GM21576 (cell line): ENCODE data around the gene SASH3.
A peak's percentile ranks its signal among the peaks of the same experiment; 100 is the strongest.
"Not testable (repeated sequence)": the region's sequence is repeated elsewhere in the genome, so short reads cannot be mapped to it uniquely, and the experiment has no call there.

Experiments used
- ATAC-seq: cut with Tn5 transposase; IDR thresholded peaks from one replicate; pipeline ENCODE4 v1.9.1; 2021; ENCODE audit warnings: mild to moderate bottlenecking, moderate library complexity; ENCODE audit not compliant: unreplicated experiment

The SASH3 gene

DNA sequence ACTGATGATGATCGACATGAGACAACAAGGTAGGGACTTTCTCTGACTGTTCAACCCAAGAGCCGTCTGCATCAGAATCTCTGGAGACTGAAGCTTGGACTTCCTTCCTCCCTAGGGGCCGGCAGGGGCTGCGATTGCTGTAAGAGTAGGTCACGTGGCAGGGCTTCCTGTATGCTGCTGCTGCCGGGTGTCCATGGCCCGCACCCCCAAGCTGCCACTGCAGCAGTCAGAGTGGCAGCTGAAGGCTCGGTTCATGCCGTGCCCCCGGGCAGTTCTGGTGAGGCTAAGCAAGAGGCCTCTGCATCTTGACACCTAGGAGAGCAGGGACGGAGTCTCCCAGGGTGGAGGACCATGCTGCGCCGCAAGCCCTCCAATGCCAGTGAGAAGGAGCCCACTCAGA, at the start of gene SASH3:
SASH3 (plus strand) TSS at position 203 of the 400 bp plus-strand sequence; CDS start at position 352, 149 bp downstream.
- peak; percentile 32 for ATAC-seq

DNA sequence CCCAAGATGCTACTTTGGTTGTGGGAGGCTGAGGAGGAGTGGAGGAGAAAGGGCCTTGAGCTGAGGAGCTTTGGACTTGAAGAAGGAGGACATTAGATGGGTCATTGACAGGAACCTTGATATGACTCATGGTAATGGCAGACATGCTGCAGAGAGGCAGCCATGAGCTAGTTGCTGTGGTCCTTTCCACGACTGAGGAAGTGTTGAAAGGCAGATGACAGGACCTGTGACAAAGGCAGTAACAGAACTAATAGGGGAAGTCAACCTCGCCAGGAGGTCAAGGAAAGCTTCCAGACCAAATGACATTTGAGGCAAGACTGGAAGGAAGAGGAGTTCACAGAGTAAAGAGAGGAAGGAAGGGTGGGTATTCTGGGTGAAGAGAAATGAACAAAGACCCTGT, 48.5 kb upstream of the SASH3 start:
- ATAC-seq, result no peak

DNA sequence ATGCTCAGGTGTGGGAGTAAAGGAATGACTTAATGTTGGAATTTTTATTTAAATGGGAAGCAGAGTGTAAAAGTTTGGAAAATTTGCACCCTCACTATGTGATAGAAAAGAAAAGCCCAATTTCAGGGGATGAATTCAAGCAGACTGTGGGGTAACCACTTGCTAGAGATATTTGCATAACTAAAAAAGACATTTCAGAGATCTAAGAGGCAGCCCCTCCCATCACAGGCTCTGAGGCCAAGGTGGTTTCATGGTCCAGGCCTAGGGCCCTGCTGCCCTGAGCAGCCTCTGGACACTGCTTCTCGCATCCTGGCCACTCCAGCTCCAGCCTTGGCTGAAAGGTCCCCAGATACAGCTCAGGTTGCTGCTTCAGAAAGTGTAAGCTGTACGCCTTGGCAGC, 46.9 kb upstream of the SASH3 start:
- ATAC-seq, result no peak

DNA sequence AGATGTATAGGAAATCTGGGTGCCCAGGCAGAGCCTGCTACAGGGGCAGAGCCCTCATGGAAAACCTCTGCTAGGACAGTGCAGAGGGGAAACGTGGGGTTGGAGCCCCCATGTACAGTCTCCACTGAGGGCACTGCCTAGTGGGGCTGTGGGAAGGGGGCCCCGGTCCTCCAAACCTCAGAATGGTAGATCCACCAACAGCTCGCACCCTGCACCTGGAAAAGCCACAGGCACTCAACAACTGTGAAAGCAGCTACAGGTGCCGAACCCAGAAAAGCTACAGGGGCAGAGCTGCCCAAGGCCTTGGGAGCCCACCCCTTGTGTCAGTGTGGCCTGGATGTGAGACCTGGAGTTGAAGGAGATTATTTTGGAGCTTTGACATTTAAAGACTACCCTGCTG, 46.4 kb upstream of the SASH3 start:
- ATAC-seq, result no peak

DNA sequence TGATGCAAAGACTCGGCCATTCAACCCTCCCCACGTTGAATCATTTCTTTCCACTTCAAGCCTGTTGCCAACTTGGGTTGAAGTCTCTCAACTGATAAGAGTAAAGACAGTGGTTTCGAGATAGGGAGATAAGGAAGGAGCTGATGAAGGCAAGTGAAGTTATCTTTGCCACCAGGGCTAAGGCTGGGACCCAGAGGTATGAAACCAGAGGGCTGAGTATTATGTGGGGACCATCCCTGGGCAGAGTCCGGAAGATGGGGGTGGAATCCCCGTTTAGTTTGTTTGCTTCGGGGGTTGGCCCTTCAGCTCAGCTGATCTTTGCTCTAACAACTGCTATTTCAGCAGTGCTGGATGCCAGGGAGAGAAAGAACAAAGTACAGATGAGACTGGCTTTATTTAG, 43.3 kb upstream of the SASH3 start:
- no peak for ATAC-seq

DNA sequence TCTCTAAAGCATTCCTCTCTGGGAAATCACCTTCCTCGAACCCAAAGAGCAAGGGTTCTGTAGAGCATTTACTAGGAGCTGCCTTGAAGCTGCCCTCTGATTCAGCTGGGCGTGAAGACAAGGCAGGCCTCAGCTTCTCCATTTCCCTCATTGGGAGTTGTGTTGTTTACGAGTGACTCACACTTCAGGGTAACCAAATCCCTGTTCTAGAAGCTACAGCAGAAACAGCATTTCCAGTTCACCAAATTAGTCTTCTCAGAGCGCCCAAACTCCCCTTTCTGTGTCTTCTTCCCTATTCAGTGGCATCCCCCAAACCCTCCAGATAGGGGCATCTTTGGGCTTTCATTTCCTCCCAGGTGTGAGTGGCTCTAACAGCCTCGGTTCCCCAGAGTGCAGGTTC, 41.8 kb upstream of the SASH3 start:
- ATAC-seq, result no peak

DNA sequence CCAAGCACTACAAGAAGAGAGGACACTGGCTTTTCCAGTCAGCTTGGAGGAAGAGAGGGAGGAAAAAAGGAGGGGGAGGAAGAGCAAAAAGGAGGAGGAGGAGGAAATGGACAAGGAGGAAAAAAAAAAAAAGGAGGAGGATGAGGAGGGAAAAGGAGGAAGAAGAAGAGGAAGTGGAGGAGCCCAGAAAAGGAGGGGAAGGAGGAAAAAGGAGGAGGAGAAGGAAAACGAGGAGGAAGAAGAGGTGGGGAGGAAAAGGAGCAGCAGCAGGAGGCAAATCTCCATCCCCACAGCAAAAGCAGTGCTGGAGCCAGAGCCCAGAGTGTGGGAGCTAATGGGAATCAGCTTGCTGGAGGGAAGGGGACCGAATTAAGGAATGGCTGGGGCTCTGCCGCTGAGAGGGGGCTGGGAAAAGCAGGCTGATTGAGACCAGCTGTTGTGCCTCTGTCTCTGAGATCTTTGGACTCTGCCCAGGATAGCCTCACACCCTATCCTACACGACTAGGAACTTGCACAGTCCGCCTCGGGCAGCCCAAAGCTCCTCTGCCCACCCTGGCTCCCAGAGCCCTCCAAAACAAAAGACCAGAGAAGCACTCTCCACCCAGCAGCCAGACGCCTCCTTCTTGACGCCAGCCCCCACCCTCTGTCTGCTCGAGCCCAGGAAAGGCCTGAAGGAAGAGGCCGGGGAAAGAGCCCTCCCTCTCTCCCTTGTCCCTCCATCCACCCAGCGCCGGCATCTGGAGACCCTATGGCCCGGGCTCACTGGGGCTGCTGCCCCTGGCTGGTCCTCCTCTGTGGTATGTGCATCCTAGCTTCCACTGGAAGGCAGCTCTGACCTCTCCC, 41.1 kb upstream of the SASH3 start, which contains the start of gene XPNPEP2:
XPNPEP2 (plus strand) TSS at position 514 of the 843 bp plus-strand sequence; CDS start at position 749, 235 bp downstream.
- no peak for ATAC-seq

DNA sequence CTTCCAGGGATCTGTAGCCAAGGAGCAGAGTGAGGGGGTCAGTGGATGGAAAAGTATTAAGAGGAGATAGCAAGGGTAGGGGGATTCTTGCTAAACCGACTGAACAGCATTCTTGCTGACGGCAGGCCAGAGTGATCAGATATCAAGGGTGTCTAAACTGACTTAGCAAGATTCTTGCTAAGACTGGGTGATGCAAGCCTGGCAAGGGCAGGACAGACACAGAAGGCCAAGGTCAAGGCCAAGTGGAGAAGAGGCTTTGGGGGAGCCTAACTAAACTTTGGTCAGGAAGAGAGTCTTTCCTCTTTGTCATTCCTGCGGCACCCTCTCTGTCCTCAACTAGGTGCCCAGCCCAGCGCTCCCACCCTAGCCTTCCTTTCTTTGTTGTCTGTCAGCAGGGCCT, 40.2 kb upstream of the SASH3 start:
- ATAC-seq, result no peak

DNA sequence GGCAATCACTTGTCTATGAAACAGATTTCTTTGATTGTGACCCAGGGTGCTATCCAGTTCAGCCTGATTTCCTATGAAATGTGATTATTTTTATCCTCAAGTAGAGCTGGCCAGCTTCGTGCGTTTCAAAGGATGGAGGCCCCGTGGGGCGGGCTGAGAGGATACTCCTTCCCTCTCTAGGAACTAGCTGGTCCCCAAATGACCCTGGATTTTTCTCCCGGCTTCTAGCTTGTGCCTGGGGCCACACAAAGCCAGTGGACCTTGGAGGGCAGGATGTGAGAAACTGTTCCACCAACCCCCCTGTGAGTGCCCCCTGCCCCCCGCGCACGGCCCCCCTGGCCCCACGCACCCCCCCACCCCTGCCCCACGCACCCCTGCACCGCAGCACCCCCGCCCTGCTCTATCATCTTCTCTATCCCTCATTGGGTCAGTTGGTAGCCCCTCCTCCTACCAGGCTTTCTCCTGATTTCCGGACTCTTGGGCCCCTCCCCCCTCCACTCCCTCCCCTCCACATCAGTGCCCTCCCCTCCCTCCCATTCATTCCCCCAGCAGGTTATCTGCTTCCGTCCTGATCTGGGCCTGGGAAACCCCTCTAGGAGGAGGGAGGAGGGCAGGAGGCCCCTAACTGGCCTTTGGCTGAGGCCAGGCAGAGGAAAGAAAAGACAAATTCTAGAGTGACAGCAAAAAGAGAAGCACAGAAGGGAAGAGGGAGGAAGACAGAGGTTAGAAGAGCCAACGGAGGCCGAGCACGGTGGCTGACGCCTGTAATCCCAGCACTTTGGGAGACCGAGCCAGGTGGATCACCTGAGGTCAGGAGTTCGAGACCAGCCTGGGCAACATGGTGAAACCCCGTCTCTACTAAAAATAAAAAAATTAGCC, 37.6 kb upstream of the SASH3 start:
- no peak for ATAC-seq

DNA sequence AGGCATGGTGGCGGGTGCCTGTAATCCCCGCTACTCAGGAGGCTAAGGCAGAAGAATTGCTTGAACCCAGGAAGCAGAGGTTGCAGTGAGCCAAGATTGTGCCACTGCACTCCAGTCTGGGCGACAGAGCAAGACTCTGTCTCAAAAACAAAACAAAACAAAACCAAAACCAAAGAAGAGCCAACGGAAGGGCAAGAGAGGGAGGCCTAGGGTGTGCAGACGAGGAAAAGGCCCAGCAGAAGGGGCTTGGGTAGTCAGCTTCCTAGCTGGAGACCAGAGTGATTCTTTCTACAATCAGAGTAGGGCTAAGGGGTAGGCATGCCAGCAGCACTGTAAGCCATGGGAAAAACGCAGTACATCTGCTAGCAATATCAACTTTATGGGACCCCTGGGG, 37.0 kb upstream of the SASH3 start:
- not testable (repeated sequence) for ATAC-seq

DNA sequence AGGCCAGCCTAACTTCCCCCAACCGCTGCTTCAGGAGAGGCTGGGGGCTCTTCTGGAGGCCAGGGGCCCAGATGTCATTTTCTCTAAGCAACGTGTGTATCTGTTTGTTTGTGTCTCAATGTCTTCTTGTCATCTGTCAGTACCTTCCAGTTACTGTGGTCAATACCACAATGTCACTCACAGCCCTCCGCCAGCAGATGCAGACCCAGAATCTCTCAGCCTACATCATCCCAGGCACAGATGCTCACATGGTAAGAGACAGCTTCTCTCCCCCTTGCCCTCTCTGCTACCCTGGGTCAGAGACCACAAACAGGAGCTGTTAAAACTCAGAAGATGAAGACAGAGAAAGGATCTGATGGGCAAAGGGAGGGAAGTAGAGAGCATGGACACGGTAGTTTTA, 35.9 kb upstream of the SASH3 start:
- ATAC-seq, result no peak

DNA sequence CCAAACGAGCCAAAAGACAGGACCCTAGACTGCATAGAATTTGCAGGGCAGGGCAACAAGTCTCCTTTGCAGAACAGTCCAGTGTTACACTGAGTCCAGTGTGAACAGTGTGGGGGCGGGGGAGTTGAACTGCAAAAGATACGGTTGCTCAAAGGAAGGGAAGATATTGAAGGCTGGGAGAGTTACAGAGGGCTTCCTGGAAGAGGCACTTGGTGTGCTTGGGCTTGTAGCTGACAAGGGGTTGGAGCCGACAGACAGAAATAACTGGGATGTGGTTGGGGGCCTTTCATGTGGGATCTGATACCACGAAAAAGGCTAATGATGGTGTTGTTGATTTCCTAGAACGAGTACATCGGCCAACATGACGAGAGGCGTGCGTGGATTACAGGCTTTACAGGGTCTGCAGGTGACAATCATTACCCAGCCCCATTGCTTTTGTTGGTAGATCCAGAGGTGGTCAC, 34.9 kb upstream of the SASH3 start:
- ATAC-seq, result no peak

DNA sequence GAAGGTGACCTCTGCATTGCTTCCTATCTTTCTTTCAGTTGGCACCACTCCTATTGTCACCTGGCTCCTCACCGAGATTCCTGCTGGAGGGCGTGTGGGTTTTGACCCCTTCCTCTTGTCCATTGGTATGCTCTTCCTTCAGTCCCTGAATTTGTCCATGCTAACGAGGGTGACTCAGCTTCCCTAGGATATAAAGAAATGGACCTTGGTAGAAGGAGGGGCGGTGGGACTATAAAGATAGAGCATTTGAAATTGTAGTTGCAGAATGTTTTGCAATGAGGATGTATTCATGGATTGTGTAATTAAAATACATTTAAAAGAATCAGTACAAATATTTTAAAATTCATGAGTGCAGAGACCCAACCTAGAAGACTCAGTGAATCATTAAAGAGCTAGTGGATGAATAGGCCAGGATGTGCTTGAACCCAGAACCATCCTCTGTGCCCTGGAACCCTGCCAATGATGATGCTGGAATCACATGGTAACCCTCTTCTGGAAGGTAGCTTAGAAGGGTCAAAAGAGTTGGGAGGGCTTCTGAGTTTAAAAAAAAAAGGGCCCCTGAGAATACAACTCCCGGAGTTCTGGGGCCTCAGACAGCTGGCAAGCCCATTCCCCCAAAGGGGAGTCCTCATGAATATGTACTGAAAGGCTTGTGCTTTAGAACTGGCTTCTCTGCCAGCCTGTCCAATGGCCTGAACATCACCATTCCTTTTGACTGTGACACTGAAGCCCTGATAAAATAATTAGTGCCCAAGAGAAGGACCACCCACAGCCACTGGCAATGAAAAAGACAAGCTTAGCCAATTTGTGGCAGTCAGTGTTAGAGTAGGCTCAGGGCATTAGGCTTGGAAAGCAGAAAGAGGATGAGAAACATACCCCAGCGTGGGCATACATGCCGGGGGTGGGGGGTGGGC, 32.9 kb upstream of the SASH3 start:
- ATAC-seq, result no peak

DNA sequence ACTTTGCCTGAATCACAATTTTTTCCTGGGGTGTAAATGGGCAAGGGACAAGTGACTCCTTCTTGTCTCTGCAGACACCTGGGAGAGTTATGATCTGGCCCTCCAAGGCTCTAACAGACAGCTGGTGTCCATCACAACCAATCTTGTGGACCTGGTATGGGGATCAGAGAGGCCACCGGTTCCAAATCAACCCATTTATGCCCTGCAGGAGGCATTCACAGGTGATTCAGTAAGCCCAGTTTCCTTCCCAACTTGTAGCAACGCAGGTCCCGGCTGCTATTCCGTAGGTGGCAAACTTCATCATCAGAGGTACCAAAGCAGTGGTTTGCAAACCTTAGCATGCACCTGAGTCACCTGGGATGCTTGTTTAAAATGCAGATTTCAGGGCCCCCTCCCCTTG, 32.2 kb upstream of the SASH3 start:
- ATAC-seq, result no peak

DNA sequence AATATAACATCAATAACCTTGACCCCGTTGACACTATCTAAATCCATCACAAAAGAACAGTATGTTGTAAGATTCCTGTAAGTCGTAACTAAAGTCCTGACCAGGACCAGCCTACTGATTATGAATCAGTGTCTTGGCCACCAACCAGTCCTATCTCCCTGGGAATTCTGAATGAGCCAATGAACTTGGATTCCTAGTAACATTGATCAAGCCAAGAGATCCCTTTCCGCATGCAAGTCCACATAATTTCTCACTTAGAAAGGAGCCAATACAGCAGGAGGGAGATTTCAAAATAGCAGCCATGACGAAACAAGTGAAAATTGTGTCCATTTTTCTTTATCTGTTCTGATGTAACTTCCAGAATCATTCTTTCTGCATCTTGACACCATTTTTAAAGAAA, 31.4 kb upstream of the SASH3 start:
- no peak for ATAC-seq

DNA sequence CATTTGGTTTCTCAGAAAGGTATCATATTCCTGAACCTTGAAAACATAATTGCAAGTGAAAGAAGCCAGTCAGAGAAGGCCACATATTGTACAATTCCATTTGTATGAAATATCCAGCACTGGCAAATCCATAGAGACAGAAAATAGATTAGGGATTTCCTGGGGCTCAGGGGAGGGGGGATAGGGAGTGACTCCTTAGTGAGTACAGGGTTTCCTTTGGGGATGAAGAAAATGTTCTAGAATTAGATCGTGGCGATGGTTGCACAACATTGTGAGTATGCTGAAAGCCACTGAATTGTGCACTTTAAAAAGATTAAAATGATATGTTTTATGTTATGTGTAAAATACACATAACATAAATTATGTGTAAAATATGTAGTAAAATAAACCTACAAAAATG, 30.7 kb upstream of the SASH3 start:
- no peak for ATAC-seq

DNA sequence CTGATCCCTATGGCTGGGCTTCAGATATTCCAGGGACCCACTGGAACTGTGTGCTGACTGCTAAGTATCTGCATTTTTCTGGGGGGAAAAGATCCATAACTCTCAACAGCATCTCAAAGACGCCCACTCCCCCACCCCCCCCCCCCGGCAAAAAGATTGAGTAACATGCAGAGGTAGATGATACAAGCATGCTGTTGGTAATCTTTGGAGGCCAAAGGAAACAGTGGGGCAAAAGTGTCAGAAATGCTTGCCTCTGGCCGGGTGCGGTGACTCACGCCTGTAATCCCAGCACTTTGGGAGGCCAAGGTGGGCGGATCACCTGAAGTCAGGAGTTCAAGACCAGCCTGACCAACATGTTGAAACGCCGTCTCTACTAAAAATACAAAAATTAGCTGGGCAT, 28.8 kb upstream of the SASH3 start:
- no peak for ATAC-seq

DNA sequence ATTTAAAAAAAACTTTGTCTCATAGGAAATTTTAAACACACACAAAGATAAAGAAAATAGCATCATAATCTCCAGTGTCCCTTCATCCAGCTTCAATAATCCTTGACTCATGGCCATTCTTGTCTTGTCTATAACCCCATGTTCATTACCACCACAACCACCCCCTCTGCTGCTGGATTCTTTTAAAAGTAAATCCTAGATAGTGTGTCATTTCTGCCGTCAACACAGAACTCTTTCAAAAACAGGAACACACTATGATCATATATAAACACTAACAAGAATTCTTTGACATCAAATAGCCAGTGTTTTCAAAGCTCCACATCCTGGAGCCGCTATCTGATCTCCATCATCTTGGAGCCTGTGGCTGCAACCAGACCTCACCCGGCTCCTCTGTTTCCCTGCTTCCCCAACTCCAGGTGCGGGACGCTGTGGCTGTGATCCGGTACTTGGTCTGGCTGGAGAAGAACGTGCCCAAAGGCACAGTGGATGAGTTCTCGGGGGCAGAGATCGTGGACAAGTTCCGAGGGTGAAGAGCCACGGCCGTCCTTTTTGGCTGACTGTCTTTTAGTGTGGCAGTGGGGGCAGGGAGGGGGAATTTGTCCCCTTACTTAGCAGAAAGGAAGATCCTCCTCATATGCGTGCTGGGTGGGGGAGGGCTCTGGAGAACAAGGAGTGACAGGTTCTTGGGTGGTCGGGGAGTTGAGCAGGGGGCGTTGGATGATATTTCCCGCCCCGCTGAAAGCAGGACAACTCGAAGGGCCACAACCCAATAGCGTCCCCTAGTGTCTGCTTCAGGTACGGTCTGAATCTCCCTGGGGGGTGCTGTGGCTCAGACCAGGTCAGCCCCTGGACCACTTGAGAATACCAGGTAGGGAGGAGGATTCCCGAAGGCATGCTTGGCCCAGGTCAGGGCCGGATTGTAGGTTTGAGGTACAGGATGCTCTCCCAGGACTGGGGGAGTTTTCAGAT, 25.4 kb upstream of the SASH3 start:
- no peak for ATAC-seq

DNA sequence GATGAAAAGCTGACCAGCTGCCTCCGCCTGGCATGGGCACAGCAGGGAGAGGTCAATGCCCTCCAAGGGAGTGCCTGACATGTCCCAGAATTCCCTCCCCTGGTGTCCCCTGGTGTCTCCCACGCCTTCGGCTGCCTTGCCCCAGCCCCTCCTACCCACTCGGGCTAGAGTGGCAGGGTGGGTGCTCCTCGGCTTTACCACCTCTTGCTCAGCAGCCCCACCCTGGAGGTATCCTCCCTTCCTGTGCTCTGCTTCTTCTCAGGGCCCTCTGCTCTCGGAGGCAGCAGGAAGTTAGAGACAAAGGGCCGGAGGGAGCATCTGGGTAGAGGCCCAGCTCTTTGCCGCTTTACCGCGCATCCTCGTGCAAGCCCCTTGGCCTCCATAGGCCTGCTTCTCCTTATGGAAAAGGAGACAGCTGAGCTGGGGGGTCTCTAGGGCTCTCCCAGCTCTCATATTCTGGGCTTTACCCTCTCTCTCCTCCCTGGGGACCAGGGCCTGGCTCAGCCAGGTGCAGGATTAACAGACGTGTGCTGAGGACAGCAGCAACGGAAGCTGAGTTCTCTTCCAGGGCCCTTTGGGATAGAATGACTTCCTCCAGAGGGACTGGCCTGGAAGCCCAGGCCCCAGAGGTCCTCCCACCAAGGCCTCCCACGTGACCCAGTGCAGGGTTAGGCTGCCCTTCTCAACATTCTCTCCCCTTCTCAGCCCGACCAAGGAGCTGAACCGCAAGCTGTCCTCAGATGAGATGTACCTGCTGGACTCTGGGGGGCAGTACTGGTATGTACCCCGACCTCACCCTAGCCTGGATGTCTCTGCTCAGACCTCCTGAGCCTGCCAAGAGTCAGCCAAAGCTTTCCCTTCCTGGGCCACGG, 23.7 kb upstream of the SASH3 start:
- ATAC-seq, result no peak
